ENCODE data around the gene ATG101.
"Not testable (repeated sequence)": the region's sequence is repeated elsewhere in the genome, so short reads cannot be mapped to it uniquely, and the experiment has no call there.

The ATG101 gene

GRCh38 chr12:52080403-52081251 is 10.8 kb downstream of the ATG101 start:
- no peak for DNase-seq

- peak in 1 of 2 donors; percentile 71 for DNase-seq
Observed at GRCh38 chr12:52081263-52081733, 11.5 kb downstream of the ATG101 start.

GRCh38 chr12:52082026-52082668 is 12.4 kb downstream of the ATG101 start:
- no peak for DNase-seq

GRCh38 chr12:52082669-52082987 is 12.8 kb downstream of the ATG101 start:
- DNase-seq, result no peak

GRCh38 chr12:52082988-52083637 is 13.3 kb downstream of the ATG101 start:
- peak; percentile 64 to 75 for DNase-seq

GRCh38 chr12:52083638-52083996 is 13.8 kb downstream of the ATG101 start:
- no peak for DNase-seq

GRCh38 chr12:52084491-52085231 is 14.9 kb downstream of the ATG101 start:
- no peak for DNase-seq

GRCh38 chr12:52085682-52086180 is 16.0 kb downstream of the ATG101 start:
- no peak for DNase-seq

- no peak for DNase-seq
Observed at GRCh38 chr12:52086366-52086765, 16.6 kb downstream of the ATG101 start.

- no peak for DNase-seq
Observed at GRCh38 chr12:52086944-52087835, 17.4 kb downstream of the ATG101 start.

- peak in 1 of 2 donors; percentile 32 for DNase-seq
Observed at GRCh38 chr12:52087961-52088820, 18.4 kb downstream of the ATG101 start.

- DNase-seq, result no peak
Observed at GRCh38 chr12:52089491-52089890, 19.7 kb downstream of the ATG101 start.

- no peak for DNase-seq
Observed at GRCh38 chr12:52090291-52090690, 20.5 kb downstream of the ATG101 start.

- no peak for DNase-seq
Observed at GRCh38 chr12:52091061-52091460, 21.3 kb downstream of the ATG101 start.

- no peak for DNase-seq
Observed at GRCh38 chr12:52091869-52092268, 22.1 kb downstream of the ATG101 start.

GRCh38 chr12:52093346-52093745 is 23.6 kb downstream of the ATG101 start:
- no peak for DNase-seq

GRCh38 chr12:52096332-52097044 is 26.7 kb downstream of the ATG101 start:
- no peak for DNase-seq

- DNase-seq, result no peak
Observed at GRCh38 chr12:52097045-52097666, 27.4 kb downstream of the ATG101 start.

GRCh38 chr12:52104431-52105089 is 34.8 kb downstream of the ATG101 start:
- not testable (repeated sequence) for DNase-seq

Data from CD4-positive, alpha-beta T cell treated with Interferon alpha-2 for 1 hour (primary cell).